HL-60 (cell line): ENCODE results near the gene ZNRF2.

Experiments
- GABPA ChIP-seq: IDR thresholded peaks from 2 replicates; pipeline ENCODE4 v1.6.1; 2012; ENCODE audit warnings: low read depth
- POLR2AphosphoS5 ChIP-seq: IDR thresholded peaks from 2 replicates; pipeline ENCODE4 v1.6.1; 2012; ENCODE audit warnings: low read depth
- TF ChIP-seq, protein P1 (sequence below): IDR thresholded peaks from one replicate; pipeline ENCODE4 v1.5.1; 2011; ENCODE audit warnings: low read length, control low read depth, inconsistent platforms; ENCODE audit not compliant: insufficient read depth
- TF ChIP-seq, protein P2 (sequence below): IDR thresholded peaks from 2 replicates; pipeline ENCODE4 v1.6.1; 2012; ENCODE audit warnings: low read depth; ENCODE audit not compliant: insufficient replicate concordance

DNA sequence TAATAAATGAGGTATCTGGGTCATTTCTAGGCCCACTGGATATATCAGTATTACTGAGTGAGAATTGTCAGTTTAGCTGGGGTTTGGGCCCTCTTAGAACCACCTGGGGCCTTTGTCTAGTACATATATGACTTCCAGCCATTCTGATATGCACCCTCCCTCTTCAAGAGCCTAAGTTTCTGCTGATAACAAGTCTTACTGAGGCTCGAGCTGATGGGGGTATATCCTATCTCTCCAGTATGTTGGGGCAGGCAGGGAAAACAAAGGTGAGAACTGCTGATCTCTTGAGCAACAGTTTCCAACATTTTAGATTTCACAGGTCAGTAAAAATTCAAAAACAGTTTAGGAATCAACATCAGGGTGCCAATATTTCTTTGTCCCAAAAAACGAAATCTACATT is 10.8 kb upstream of the ZNRF2 start:
- TF ChIP-seq, protein P1, sequence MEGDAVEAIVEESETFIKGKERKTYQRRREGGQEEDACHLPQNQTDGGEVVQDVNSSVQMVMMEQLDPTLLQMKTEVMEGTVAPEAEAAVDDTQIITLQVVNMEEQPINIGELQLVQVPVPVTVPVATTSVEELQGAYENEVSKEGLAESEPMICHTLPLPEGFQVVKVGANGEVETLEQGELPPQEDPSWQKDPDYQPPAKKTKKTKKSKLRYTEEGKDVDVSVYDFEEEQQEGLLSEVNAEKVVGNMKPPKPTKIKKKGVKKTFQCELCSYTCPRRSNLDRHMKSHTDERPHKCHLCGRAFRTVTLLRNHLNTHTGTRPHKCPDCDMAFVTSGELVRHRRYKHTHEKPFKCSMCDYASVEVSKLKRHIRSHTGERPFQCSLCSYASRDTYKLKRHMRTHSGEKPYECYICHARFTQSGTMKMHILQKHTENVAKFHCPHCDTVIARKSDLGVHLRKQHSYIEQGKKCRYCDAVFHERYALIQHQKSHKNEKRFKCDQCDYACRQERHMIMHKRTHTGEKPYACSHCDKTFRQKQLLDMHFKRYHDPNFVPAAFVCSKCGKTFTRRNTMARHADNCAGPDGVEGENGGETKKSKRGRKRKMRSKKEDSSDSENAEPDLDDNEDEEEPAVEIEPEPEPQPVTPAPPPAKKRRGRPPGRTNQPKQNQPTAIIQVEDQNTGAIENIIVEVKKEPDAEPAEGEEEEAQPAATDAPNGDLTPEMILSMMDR: no peak
- TF ChIP-seq GABPA (no peak), POLR2AphosphoS5 (no peak)
- TF ChIP-seq, protein P2, sequence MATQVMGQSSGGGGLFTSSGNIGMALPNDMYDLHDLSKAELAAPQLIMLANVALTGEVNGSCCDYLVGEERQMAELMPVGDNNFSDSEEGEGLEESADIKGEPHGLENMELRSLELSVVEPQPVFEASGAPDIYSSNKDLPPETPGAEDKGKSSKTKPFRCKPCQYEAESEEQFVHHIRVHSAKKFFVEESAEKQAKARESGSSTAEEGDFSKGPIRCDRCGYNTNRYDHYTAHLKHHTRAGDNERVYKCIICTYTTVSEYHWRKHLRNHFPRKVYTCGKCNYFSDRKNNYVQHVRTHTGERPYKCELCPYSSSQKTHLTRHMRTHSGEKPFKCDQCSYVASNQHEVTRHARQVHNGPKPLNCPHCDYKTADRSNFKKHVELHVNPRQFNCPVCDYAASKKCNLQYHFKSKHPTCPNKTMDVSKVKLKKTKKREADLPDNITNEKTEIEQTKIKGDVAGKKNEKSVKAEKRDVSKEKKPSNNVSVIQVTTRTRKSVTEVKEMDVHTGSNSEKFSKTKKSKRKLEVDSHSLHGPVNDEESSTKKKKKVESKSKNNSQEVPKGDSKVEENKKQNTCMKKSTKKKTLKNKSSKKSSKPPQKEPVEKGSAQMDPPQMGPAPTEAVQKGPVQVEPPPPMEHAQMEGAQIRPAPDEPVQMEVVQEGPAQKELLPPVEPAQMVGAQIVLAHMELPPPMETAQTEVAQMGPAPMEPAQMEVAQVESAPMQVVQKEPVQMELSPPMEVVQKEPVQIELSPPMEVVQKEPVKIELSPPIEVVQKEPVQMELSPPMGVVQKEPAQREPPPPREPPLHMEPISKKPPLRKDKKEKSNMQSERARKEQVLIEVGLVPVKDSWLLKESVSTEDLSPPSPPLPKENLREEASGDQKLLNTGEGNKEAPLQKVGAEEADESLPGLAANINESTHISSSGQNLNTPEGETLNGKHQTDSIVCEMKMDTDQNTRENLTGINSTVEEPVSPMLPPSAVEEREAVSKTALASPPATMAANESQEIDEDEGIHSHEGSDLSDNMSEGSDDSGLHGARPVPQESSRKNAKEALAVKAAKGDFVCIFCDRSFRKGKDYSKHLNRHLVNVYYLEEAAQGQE: no peak
